H1 (cell line): ENCODE results near the gene RNF146. TPM values are rescaled to one million over a fixed set of nuclear protein-coding genes. Genes with fewer than 3 reads are reported as not detected.

Experiments used
- CTCF ChIA-PET: fragments of 300-600 bp; sonication (Branson Sonifier 250); formaldehyde crosslinking; loops from one replicate; lab custom pipeline; 2021; ENCODE audit not compliant: partially characterized antibody; lab: Charles Lee
- POLR2A ChIA-PET: fragments of 300-600 bp; sonication (Branson Sonifier 250); formaldehyde crosslinking; loops from one replicate; lab custom pipeline; 2021; ENCODE audit warnings: inconsistent platforms; ENCODE audit not compliant: partially characterized antibody; lab: Charles Lee
- DNase-seq, 2 experiments: peaks; one replicate each; pipeline versions ENCODE4 v3.0.0 to v3.0.0-alpha.2; 2010 to 2022; ENCODE audit warnings: low spot score in 2 of 2, low read depth in 1 of 2, mixed read lengths in 1 of 2
- FAIRE-seq: peaks from 2 replicates; lab custom pipeline; 2011; peaks lifted over from hg19 to GRCh38; lab: Jason Lieb, UNC
- H2AFZ ChIP-seq: 2 replicates; pipeline ENCODE4 v1.8.1; 2012; ENCODE audit warnings: low read length, inconsistent platforms
- H2AK5ac ChIP-seq: 2 replicates; pipeline ENCODE4 v1.6.1; 2013; ENCODE audit warnings: low read depth, low read length
- H2BK120ac ChIP-seq: replicated peaks from 2 replicates; pipeline ENCODE3; 2013; ENCODE audit warnings: low read depth, low read length, inconsistent platforms
- H2BK12ac ChIP-seq: 2 replicates; pipeline ENCODE4 v1.6.1; 2013; ENCODE audit warnings: low read depth, low read length
- H2BK15ac ChIP-seq: 2 replicates; pipeline ENCODE4 v1.6.1; 2013; ENCODE audit warnings: low read length
- H2BK20ac ChIP-seq: 2 replicates; pipeline ENCODE4 v1.6.1; 2013; ENCODE audit warnings: low read length
- H2BK5ac ChIP-seq: 2 replicates; pipeline ENCODE4 v1.6.1; 2013; ENCODE audit warnings: low read depth, low read length
- H3K14ac ChIP-seq: 2 replicates; pipeline ENCODE4 v1.6.1; 2013; ENCODE audit warnings: inconsistent platforms; ENCODE audit not compliant: insufficient read length
- H3K18ac ChIP-seq: 2 replicates; pipeline ENCODE4 v1.6.1; 2013; ENCODE audit warnings: low read length; ENCODE audit errors: extremely low read depth
- H3K23ac ChIP-seq: 2 replicates; pipeline ENCODE4 v1.6.1; 2013; ENCODE audit warnings: inconsistent platforms; ENCODE audit not compliant: insufficient read length
- H3K23me2 ChIP-seq: 2 replicates; pipeline ENCODE4 v1.6.1; 2013; ENCODE audit warnings: low read depth, low read length
- H3K27ac ChIP-seq: 2 replicates; pipeline ENCODE4 v1.6.1; 2011; ENCODE audit warnings: low read depth, low read length, inconsistent platforms
- H3K27me3 ChIP-seq, 4 experiments: replicated peaks in 1 of 4; 1 replicate in 1 of 4; 2 replicates in 3 of 4; pipeline versions ENCODE4 v1.6.1 to v1.8.1; 2011 to 2013; ENCODE audit warnings: low read length in 3 of 4, mild to moderate bottlenecking in 3 of 4, inconsistent platforms in 2 of 4, mixed read lengths in 2 of 4, moderate library complexity in 1 of 4; ENCODE audit not compliant: control insufficient read depth in 3 of 4, insufficient read depth in 3 of 4; ENCODE audit errors: extremely low read depth in 1 of 4
- H3K36me3 ChIP-seq, 4 experiments: 2 replicates each; pipeline versions ENCODE4 v1.6.1 to v1.8.1; 2011 to 2013; ENCODE audit warnings: mild to moderate bottlenecking in 4 of 4, low read length in 3 of 4, moderate library complexity in 2 of 4, control low read depth in 1 of 4, inconsistent platforms in 1 of 4; ENCODE audit not compliant: insufficient read depth in 4 of 4, control insufficient read depth in 2 of 4
- H3K4ac ChIP-seq: replicated peaks from 2 replicates; pipeline ENCODE3; 2013; ENCODE audit warnings: low read length, low read depth, mixed read lengths, inconsistent platforms; ENCODE audit not compliant: insufficient read length
- H3K4me1 ChIP-seq, 4 experiments: replicated peaks in 1 of 4; 1 replicate in 1 of 4; 2 replicates in 3 of 4; pipeline versions ENCODE4 v1.6.1 to v1.8.1; 2011 to 2013; ENCODE audit warnings: low read length in 3 of 4, inconsistent platforms in 2 of 4, mixed read lengths in 1 of 4; ENCODE audit not compliant: insufficient read depth in 4 of 4, control insufficient read depth in 3 of 4
- H3K4me2 ChIP-seq, 2 experiments: 2 replicates each; pipeline versions ENCODE4 v1.6.1 to v1.8.1; 2011 to 2013; ENCODE audit warnings: low read depth in 2 of 2, low read length in 2 of 2, control low read depth in 1 of 2, inconsistent platforms in 1 of 2, mild to moderate bottlenecking in 1 of 2; ENCODE audit not compliant: insufficient read depth in 1 of 2
- H3K4me3 ChIP-seq, 4 experiments: fragments of 200-600, 300-600 bp in 1 of 4; sonication (generic), shearing (Covaris generic), sonication (Bioruptor Twin) in 1 of 4; 2 replicates each; pipeline versions ENCODE4 v1.5.1 to v1.8.1; 2011 to 2016; ENCODE audit warnings: low read length in 4 of 4, low read depth in 3 of 4, control low read depth in 2 of 4, inconsistent platforms in 2 of 4, mild to moderate bottlenecking in 2 of 4, mixed read lengths in 1 of 4, moderate library complexity in 1 of 4; ENCODE audit not compliant: insufficient read depth in 2 of 4; ENCODE audit errors: extremely low read depth in 1 of 4
- H3K56ac ChIP-seq: replicated peaks from 2 replicates; pipeline ENCODE3; 2013; ENCODE audit warnings: low read depth, mild to moderate bottlenecking, mixed read lengths, low read length, inconsistent platforms; ENCODE audit not compliant: insufficient read length
- H3K79me1 ChIP-seq: 2 replicates; pipeline ENCODE4 v1.6.1; 2013; ENCODE audit warnings: low read depth, low read length, control low read depth
- H3K79me2 ChIP-seq, 2 experiments: 2 replicates each; pipeline versions ENCODE4 v1.6.1 to v1.8.1; 2012 to 2013; ENCODE audit warnings: low read length in 2 of 2, mild to moderate bottlenecking in 2 of 2, inconsistent platforms in 1 of 2; ENCODE audit not compliant: insufficient read depth in 2 of 2, control insufficient read depth in 1 of 2
- H3K9ac ChIP-seq, 4 experiments: replicated peaks in 1 of 4; 1 replicate in 1 of 4; 2 replicates in 3 of 4; pipeline versions ENCODE4 v1.6.1 to v1.8.1; 2011 to 2013; ENCODE audit warnings: low read depth in 3 of 4, low read length in 3 of 4, control low read depth in 2 of 4, mild to moderate bottlenecking in 2 of 4, moderate library complexity in 2 of 4, inconsistent platforms in 1 of 4; ENCODE audit errors: extremely low read depth in 1 of 4
- H3K9me3 ChIP-seq, 2 experiments: 2 replicates each; pipeline versions ENCODE4 v1.6.1 to v1.8.1; 2012 to 2013; ENCODE audit warnings: mild to moderate bottlenecking in 2 of 2, moderate library complexity in 2 of 2, control low read depth in 1 of 2, inconsistent platforms in 1 of 2, low read depth in 1 of 2, low read length in 1 of 2, mixed read lengths in 1 of 2; ENCODE audit not compliant: insufficient read depth in 2 of 2
- H4K20me1 ChIP-seq, 2 experiments: replicated peaks in 1 of 2; 2 replicates each; pipeline versions ENCODE3 to v1.8.1; 2011 to 2013; ENCODE audit warnings: inconsistent platforms in 2 of 2, low read length in 2 of 2, mild to moderate bottlenecking in 1 of 2; ENCODE audit not compliant: insufficient read depth in 2 of 2, control insufficient read depth in 1 of 2
- H4K5ac ChIP-seq: 2 replicates; pipeline ENCODE4 v1.6.1; 2013; ENCODE audit warnings: low read length, low read depth, mixed read lengths, inconsistent platforms; ENCODE audit not compliant: insufficient read length
- H4K8ac ChIP-seq: 2 replicates; pipeline ENCODE4 v1.8.0; 2013; ENCODE audit warnings: mild to moderate bottlenecking, moderate library complexity, low read length, inconsistent platforms; ENCODE audit not compliant: insufficient read depth; ENCODE audit errors: extremely low read depth
- H4K91ac ChIP-seq: replicated peaks from 2 replicates; pipeline ENCODE3; 2013; ENCODE audit warnings: low read length, mixed read lengths, inconsistent platforms; ENCODE audit not compliant: insufficient read length
- JUND ChIP-seq: IDR thresholded peaks from 2 replicates; pipeline ENCODE4 v1.6.1; 2011; ENCODE audit warnings: mild to moderate bottlenecking, improper control_type of control experiment, low read length
- KDM5A ChIP-seq: fragments of 200-600 bp; IDR thresholded peaks from 2 replicates; pipeline ENCODE4 v1.7.1; 2012; ENCODE audit warnings: mild to moderate bottlenecking, low read length, inconsistent platforms, mixed read lengths
- RAD21 ChIP-seq, 2 experiments: IDR thresholded peaks in 1 of 2; conservative IDR thresholded peaks in 1 of 2; 2 replicates each; pipeline ENCODE4 v1.6.1; 2011; ENCODE audit warnings: low read depth in 2 of 2, low read length in 2 of 2, improper control_type of control experiment in 1 of 2, inconsistent platforms in 1 of 2, mild to moderate bottlenecking in 1 of 2, moderate library complexity in 1 of 2
- SUZ12 ChIP-seq: fragments of 200-600 bp; sonication (generic); IDR thresholded peaks from 2 replicates; pipeline ENCODE4 v1.6.1; 2012; ENCODE audit warnings: mild to moderate bottlenecking, inconsistent platforms, low read length, moderate library complexity, mixed read lengths
- TBP ChIP-seq: IDR thresholded peaks from 2 replicates; pipeline ENCODE4 v1.6.1; 2011; ENCODE audit warnings: low read depth, low read length, improper control_type of control experiment
- TCF12 ChIP-seq: IDR thresholded peaks from 2 replicates; pipeline ENCODE4 v1.6.1; 2011; ENCODE audit warnings: low read depth, mild to moderate bottlenecking, low read length
- WGBS, 2 experiments: shearing (Covaris generic) in 1 of 2; methylation state at CpG; one replicate each; pipeline versions ENCODE4 v1.1.6 to v1.1.7; 2013 to 2015; ENCODE audit warnings: low lambda C conversion rate in 2 of 2, mixed read lengths in 2 of 2, inconsistent platforms in 1 of 2, low coverage in 1 of 2, missing lambda C conversion rate in 1 of 2; ENCODE audit not compliant: insufficient replicate concordance in 2 of 2, insufficient coverage in 1 of 2, insufficient read length in 1 of 2; ENCODE audit errors: extremely low coverage in 1 of 2, missing lambda C conversion rate in 1 of 2; 5-methylcytosine and 5-hydroxymethylcytosine counted together
- long read RNA-seq, 2 experiments: library from RNA in 1 of 2; library from capped mRNA in 1 of 2; stranded (forward); transcript quantifications; one replicate each; pipeline ENCODE4 v2.0.0, GENCODE V29; 2021; ENCODE audit warnings: inconsistent platforms in 1 of 2
- polyA minus RNA-seq, 3 experiments: library from RNA; depleted of rRNA, polyadenylated mRNA; stranded (reverse); fragments of >200 nt; gene quantifications; 1 replicate in 2 of 3; 2 replicates in 1 of 3; pipeline ENCODE4 v1.2.3, GENCODE V29; 2011
- polyA plus RNA-seq, 7 experiments: library from polyadenylated mRNA; depleted of rRNA in 3 of 7; stranded (reverse) in 5 of 7; unstranded in 2 of 7; fragments of >200 nt in 5 of 7; fragments of 200-250 nt in 2 of 7; gene quantifications; 1 replicate in 5 of 7; 2 replicates in 1 of 7; 4 replicates in 1 of 7; pipeline versions ENCODE4 v1.2.1 to v1.2.3, GENCODE V29; 2011 to 2013; ENCODE audit warnings: missing spikeins in 2 of 7, mixed read lengths in 2 of 7
- total RNA-seq: library from RNA; stranded (reverse); fragmentation: NEBNext Ultra II Directional; extraction: Animal tissue kit (Norgen Biotek cat#: 25700); gene quantifications from 2 replicates; pipeline ENCODE4 v1.2.1, GENCODE V29; 2021

The RNF146 gene, protein sequence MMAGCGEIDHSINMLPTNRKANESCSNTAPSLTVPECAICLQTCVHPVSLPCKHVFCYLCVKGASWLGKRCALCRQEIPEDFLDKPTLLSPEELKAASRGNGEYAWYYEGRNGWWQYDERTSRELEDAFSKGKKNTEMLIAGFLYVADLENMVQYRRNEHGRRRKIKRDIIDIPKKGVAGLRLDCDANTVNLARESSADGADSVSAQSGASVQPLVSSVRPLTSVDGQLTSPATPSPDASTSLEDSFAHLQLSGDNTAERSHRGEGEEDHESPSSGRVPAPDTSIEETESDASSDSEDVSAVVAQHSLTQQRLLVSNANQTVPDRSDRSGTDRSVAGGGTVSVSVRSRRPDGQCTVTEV
- 28.8 and 30.8 TPM in 2 replicates for total RNA-seq
- polyA plus RNA-seq (2011; rRNA removed): 11.6 and 16.1 TPM in 2 replicates
- polyA plus RNA-seq (2011; cell fraction: cytosol; rRNA removed): 27.2 TPM
- 19.8 TPM for polyA plus RNA-seq (2011; cell fraction: nucleus; rRNA removed)
- 19.4 to 29.3 TPM (median 23.4 TPM) in 4 replicates for polyA plus RNA-seq (2012, experiment 1 of 2)
- polyA plus RNA-seq (2012, experiment 2 of 2): 2.3 TPM
- polyA plus RNA-seq (2013, experiment 1 of 2): 19.5 TPM
- 17.9 TPM for polyA plus RNA-seq (2013, experiment 2 of 2)
- 27.2 and 28.3 TPM in 2 replicates for polyA minus RNA-seq (2011; rRNA and poly(A)+ RNA removed)
- polyA minus RNA-seq (2011; cell fraction: cytosol; rRNA and poly(A)+ RNA removed): 15.0 TPM
- 35.8 TPM for polyA minus RNA-seq (2011; cell fraction: nucleus; rRNA and poly(A)+ RNA removed)
- long read RNA-seq, experiment 1, partial matches to known transcripts: 1 of 11 reads
- long read RNA-seq, experiment 1, other reads (novel, unspliced or antisense): 9 of 11 reads
- long read RNA-seq, experiment 2, transcript RNF146-204 (4 exons, 884 nt): minor isoform, 10 of 67 reads
- long read RNA-seq, experiment 2, transcript RNF146-213 (3 exons, 2,070 nt): minor isoform, 5 of 67 reads
- long read RNA-seq, experiment 2, transcript RNF146-202 (4 exons, 2,267 nt): major isoform, 12 of 67 reads
- long read RNA-seq, experiment 2, transcript RNF146-203 (3 exons, 2,369 nt): minor isoform, 5 of 67 reads
- long read RNA-seq, experiment 2, partial matches to known transcripts: 25 of 67 reads
- long read RNA-seq, experiment 2, other reads (novel, unspliced or antisense): 5 of 67 reads

DNA sequence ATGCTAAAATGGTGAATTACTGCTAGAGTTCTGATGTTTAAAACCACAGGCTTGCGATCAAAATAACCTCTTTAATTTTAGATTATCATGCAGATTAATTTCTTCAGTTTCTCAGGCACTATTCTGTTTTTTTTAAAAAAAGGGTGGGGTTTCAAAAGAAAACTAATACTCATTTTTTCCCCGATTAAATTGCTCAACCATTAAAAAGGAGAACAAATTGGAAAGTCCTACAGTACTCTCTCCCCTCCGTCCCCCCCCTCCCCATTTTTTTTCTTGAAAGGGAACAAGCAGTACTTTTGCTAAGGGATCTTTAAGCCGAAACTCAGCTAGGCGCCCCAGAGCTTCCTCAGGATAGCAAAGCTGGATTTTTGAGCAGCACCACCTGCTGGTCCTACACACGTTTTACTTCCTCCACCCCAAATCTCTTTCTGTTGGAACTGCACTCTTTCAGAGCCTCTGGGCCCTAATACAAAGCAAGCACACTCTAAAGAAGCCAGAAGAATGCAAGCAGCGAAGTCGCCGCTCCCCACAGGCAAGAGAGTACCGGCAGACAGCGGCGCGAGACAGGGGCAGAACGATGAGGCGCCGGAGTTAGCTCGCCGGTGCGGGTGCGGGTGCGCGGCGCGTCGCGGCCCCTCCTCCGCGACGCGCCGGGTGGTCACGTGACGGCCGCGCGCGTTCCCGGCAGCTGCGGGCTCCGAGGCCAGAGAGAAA lies at the start of gene RNF146:
TSS of gene RNF146 (plus strand) at position 687 of the 714 bp plus-strand sequence. CDS start 13,475 bp downstream, outside the sequence.
- peaks cover 0 to 5% (median 0%) of the 10 kb centered on the region in 4 experiments; a peak in 1 of 7 replicates for H3K4me1 ChIP-seq
- peak within 1 kb of the TSS; percentile 62 to 74 for H3K4me2 ChIP-seq
- no peaks in the 10 kb centered on the region for H3K79me1 ChIP-seq
- H3K79me2 ChIP-seq: peaks cover 4 to 42% of the 10 kb centered on the region in 2 experiments; a peak in 3 of 4 replicates
- FAIRE-seq: no peak
- peak within 1 kb of the TSS; percentile 93; the same call in 1 of the 2 replicates for H4K8ac ChIP-seq
- H3K14ac ChIP-seq: no peak within 1 kb of the TSS
- H2AFZ ChIP-seq: peak within 1 kb of the TSS; percentile 86; the same call in 1 of the 2 replicates
- H2BK20ac ChIP-seq: no peak within 1 kb of the TSS; the same call in 1 of the 2 replicates
- H3K4ac ChIP-seq: peak within 1 kb of the TSS; percentile 23
- no peaks in the 10 kb centered on the region for H3K23me2 ChIP-seq
- peak within 1 kb of the TSS; percentile 91 for H3K27ac ChIP-seq
- H2AK5ac ChIP-seq: no peak within 1 kb of the TSS
- H3K27me3 ChIP-seq: no peaks in the 10 kb centered on the region
- peak within 1 kb of the TSS; percentile 90 to 99 (median 94) for H3K9ac ChIP-seq
- peaks cover under 1 to 3% of the 10 kb centered on the region in 2 experiments for H4K20me1 ChIP-seq
- peak within 1 kb of the TSS; percentile 39 for H4K91ac ChIP-seq
- H4K5ac ChIP-seq: peak within 1 kb of the TSS; percentile 99
- H3K56ac ChIP-seq: peak within 1 kb of the TSS; percentile 87
- no peak within 1 kb of the TSS for H3K23ac ChIP-seq
- H3K4me3 ChIP-seq: peak within 1 kb of the TSS; percentile 86 to 96 (median 90)
- POLR2A ChIA-PET: interaction anchor here (0.6 to 3.6 kb wide), 14 partner anchors 10 to 253 kb away, joined by 3 to 16 read pairs (median 3); partner anchors contain the start of gene MTCL3
- 2% methylated on average over 40 of the region's 40 CpGs; no CpG with 5 or more reads in 1 of the 2 experiments for WGBS, 2 experiments
- DNase-seq: peak; percentile 41 to 81
- H2BK120ac ChIP-seq: no peak within 1 kb of the TSS
- H3K18ac ChIP-seq: peak within 1 kb of the TSS; percentile 99
- no peaks in the 10 kb centered on the region for H3K9me3 ChIP-seq
- no peak within 1 kb of the TSS; the same call in 1 of the 2 replicates for H2BK12ac ChIP-seq
- H3K36me3 ChIP-seq: no peaks in the 10 kb centered on the region; a peak in 1 of 8 replicates
- no peak within 1 kb of the TSS for H2BK15ac ChIP-seq
- peak within 1 kb of the TSS; percentile 93 for H2BK5ac ChIP-seq
- CTCF ChIA-PET: interaction anchor here (0.6 to 3.9 kb wide), 12 partner anchors 9 to 280 kb away, joined by 3 to 23 read pairs (median 4); no protein-coding TSS in a partner anchor
- no peak for TF ChIP-seq SUZ12
- peak; percentile 80 for TF ChIP-seq TBP
- peak; percentile 25; the same call in 1 of the 2 replicates for TF ChIP-seq KDM5A
- no peak for TF ChIP-seq JUND
- TF ChIP-seq RAD21 (IDR thresholded peaks at IDR 0.05 in 1 of 2, conservative IDR thresholded peaks at IDR 0.05 in 1 of 2; ENCODE audit: low read depth in 2 of 2, low read length in 2 of 2): peak; percentile 42 to 47
- TF ChIP-seq TCF12: no peak
